PFSK-1 (cell line): Measurements from ENCODE around the gene SUPT7L.

Experiments
- POLR2AphosphoS5 ChIP-seq: IDR thresholded peaks from 2 replicates; pipeline ENCODE4 v1.6.1; 2012; ENCODE audit warnings: low read depth, mild to moderate bottlenecking, control low read depth, low read length, moderate library complexity
- REST ChIP-seq, 2 experiments: IDR thresholded peaks; 2 replicates each; pipeline versions ENCODE4 v1.6.1 to v1.8.0; 2011 to 2012; ENCODE audit warnings: low read depth in 2 of 2, low read length in 2 of 2, control low read depth in 1 of 2, inconsistent platforms in 1 of 2, mild to moderate bottlenecking in 1 of 2, moderate library complexity in 1 of 2; ENCODE audit not compliant: insufficient read depth in 1 of 2
- TAF1 ChIP-seq: IDR thresholded peaks from 2 replicates; pipeline ENCODE4 v1.6.1; 2012; ENCODE audit warnings: low read length, control low read depth, borderline replicate concordance; ENCODE audit not compliant: insufficient read depth

DNA sequence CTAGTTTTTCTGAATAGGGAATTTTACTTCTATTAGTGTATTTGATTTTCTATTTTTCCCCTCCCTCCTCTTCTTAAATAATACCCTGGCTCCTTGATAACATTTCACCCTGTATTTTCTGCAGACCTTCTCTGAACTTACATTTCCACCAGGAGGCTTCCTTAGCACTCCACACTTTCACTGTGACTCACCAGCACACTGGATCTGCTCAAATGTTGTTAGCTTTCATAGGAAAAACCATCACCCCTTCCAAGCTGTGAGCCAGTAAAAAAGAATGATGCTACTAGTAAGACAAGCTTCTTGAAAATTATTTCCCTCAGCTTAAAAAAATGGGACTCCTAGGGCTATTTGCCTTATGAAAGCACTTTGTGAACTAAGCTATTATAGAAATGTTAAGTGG lies 16.1 kb downstream of the SUPT7L start:
- no peak for TF ChIP-seq POLR2AphosphoS5
- TF ChIP-seq REST (IDR thresholded peaks at IDR 0.05; ENCODE audit: insufficient read depth in 1 of 2, low read depth in 2 of 2, low read length in 2 of 2) = no peak
- no peak for TF ChIP-seq TAF1
